ENCODE data around the gene PACRG.

DNA sequence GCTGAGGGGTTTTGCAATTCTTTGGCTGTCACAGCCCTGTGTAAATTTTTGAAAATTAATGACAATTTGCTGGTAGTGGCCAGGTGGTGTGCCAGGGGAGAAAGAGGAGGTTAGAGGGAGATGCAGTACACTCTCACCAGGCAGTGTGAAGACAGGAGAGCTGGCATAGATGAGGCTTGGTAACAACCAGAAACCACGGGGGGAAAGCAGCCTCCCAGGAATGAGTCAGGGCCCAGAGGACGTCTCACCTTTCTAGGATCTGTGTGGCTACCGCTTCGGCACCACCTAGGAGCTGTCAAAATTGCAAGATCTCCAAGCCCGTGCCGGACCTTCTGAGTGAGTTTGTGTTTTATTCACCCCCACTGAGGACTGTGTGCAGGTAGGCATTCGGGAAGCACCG lies 171.4 kb downstream of the PACRG start:
- TF ChIP-seq, protein P1, sequence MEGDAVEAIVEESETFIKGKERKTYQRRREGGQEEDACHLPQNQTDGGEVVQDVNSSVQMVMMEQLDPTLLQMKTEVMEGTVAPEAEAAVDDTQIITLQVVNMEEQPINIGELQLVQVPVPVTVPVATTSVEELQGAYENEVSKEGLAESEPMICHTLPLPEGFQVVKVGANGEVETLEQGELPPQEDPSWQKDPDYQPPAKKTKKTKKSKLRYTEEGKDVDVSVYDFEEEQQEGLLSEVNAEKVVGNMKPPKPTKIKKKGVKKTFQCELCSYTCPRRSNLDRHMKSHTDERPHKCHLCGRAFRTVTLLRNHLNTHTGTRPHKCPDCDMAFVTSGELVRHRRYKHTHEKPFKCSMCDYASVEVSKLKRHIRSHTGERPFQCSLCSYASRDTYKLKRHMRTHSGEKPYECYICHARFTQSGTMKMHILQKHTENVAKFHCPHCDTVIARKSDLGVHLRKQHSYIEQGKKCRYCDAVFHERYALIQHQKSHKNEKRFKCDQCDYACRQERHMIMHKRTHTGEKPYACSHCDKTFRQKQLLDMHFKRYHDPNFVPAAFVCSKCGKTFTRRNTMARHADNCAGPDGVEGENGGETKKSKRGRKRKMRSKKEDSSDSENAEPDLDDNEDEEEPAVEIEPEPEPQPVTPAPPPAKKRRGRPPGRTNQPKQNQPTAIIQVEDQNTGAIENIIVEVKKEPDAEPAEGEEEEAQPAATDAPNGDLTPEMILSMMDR (IDR thresholded peaks at IDR 0.05): no peak
- no peak for TF ChIP-seq POLR2A (IDR thresholded peaks at IDR 0.05)
